HepG2 (cell line): ENCODE results near the gene C19orf38. TPM values are rescaled to one million over a fixed set of nuclear protein-coding genes. Genes with fewer than 3 reads are reported as not detected.

Source experiments
- ATAC-seq: fragments of 200-7000 bp; cut with Tn5 transposase; 3 replicates; pipeline ENCODE4 v1.9.1; 2020; ENCODE audit warnings: mild to moderate bottlenecking, moderate library complexity
- BruUV-seq: library from RNA; stranded (reverse); fragments of 400-500 nt; replicated peaks from 2 replicates; lab custom pipeline; 2021; lab: Mats Ljungman, UMichigan
- CTCF ChIA-PET: fragments of 300-600 bp; formaldehyde crosslinking; extraction: SDS; loops from one replicate; lab custom pipeline; 2021; ENCODE audit warnings: low total read pairs, inconsistent platforms, low intra/inter-chr PET ratio; lab: Yijun Ruan, JAX
- POLR2A ChIA-PET: fragments of 350-600 bp; sonication (Branson Sonifier 250); formaldehyde crosslinking; loops from one replicate; lab custom pipeline; 2020; ENCODE audit warnings: antibody characterized with exemption, inconsistent platforms; lab: Yijun Ruan, JAX
- DNase-seq: peaks from one replicate; pipeline ENCODE4 v3.0.0-alpha.2; 2015; ENCODE audit warnings: low spot score
- FAIRE-seq: peaks from 3 replicates; lab custom pipeline; 2011; peaks lifted over from hg19 to GRCh38; lab: Jason Lieb, UNC
- H2AFZ ChIP-seq: one replicate; pipeline ENCODE4 v1.6.1; 2011; ENCODE audit warnings: low read length, inconsistent platforms
- H3K27ac ChIP-seq: fragments of 300-600 bp; 3 replicates; pipeline ENCODE4 v1.8.0; 2011; ENCODE audit warnings: mixed run types, mild to moderate bottlenecking, mixed read lengths, low read length, inconsistent platforms; ENCODE audit not compliant: insufficient read depth; ENCODE audit errors: extremely low read length
- H3K27me3 ChIP-seq, 2 experiments: fragments of 200-600 bp in 1 of 2; 2 replicates in 1 of 2; 3 replicates in 1 of 2; pipeline versions ENCODE4 v1.6.0 to v1.8.0; 2011; ENCODE audit warnings: low read length in 2 of 2, mild to moderate bottlenecking in 2 of 2, moderate library complexity in 2 of 2, inconsistent platforms in 1 of 2; ENCODE audit not compliant: insufficient read depth in 2 of 2, control insufficient read depth in 1 of 2
- H3K36me3 ChIP-seq, 2 experiments: fragments of 200-600 bp in 1 of 2; replicated peaks in 1 of 2; 2 replicates in 1 of 2; 3 replicates in 1 of 2; pipeline versions ENCODE4 v1.5.1 to v1.8.0; 2011; ENCODE audit warnings: low read length in 2 of 2, inconsistent platforms in 1 of 2; ENCODE audit not compliant: insufficient read depth in 2 of 2, control insufficient read depth in 1 of 2
- H3K4me1 ChIP-seq: 2 replicates; pipeline ENCODE4 v1.5.1; 2012; ENCODE audit warnings: low read length, inconsistent platforms; ENCODE audit not compliant: insufficient read depth
- H3K4me2 ChIP-seq: 2 replicates; pipeline ENCODE4 v1.6.0; 2011; ENCODE audit warnings: low read depth, low read length, inconsistent platforms
- H3K4me3 ChIP-seq, 3 experiments: fragments of 200-600 bp in 1 of 3; sonication (generic), shearing (Covaris generic) in 1 of 3; replicated peaks in 1 of 3; 2 replicates each; pipeline ENCODE4 v1.5.1; 2011 to 2016; ENCODE audit warnings: low read length in 3 of 3, inconsistent platforms in 2 of 3, low read depth in 2 of 3, mild to moderate bottlenecking in 2 of 3, control low read depth in 1 of 3, mixed read lengths in 1 of 3; ENCODE audit not compliant: insufficient read depth in 1 of 3
- H3K79me2 ChIP-seq: one replicate; pipeline ENCODE4 v1.6.1; 2011; ENCODE audit warnings: low read length, inconsistent platforms; ENCODE audit not compliant: insufficient read depth
- H3K9ac ChIP-seq: 2 replicates; pipeline ENCODE4 v1.6.0; 2011; ENCODE audit warnings: mild to moderate bottlenecking, low read depth, low read length, inconsistent platforms; ENCODE audit not compliant: insufficient read depth
- H3K9me3 ChIP-seq: 2 replicates; pipeline ENCODE4 v1.5.1; 2012; ENCODE audit warnings: mild to moderate bottlenecking, low read length
- H4K20me1 ChIP-seq: 2 replicates; pipeline ENCODE4 v1.6.0; 2011; ENCODE audit warnings: inconsistent platforms, mild to moderate bottlenecking, low read length, moderate library complexity; ENCODE audit not compliant: insufficient read depth
- ETV5 ChIP-seq: IDR thresholded peaks from 2 replicates; pipeline ENCODE4 v1.6.1; 2018; ENCODE audit warnings: missing biosample characterization, missing genetic modification reagents, inconsistent platforms, borderline replicate concordance
- FOSL2 ChIP-seq: sonication (generic); formaldehyde crosslinking; IDR thresholded peaks from 2 replicates; pipeline ENCODE4 v1.4.0; 2020; ENCODE audit warnings: missing genetic modification reagents
- GABPA ChIP-seq, 2 experiments: IDR thresholded peaks; 2 replicates each; pipeline ENCODE4 v1.6.1; 2011 to 2016; ENCODE audit warnings: low read depth in 2 of 2, low read length in 1 of 2, missing biosample characterization in 1 of 2, missing genetic modification characterization in 1 of 2
- HNF1B ChIP-seq: sonication (generic); formaldehyde crosslinking; IDR thresholded peaks from 2 replicates; pipeline ENCODE4 v1.5.1; 2020; ENCODE audit warnings: mild to moderate bottlenecking, moderate library complexity, missing genetic modification reagents
- HNF4A ChIP-seq: sonication (generic); formaldehyde crosslinking; IDR thresholded peaks from 2 replicates; pipeline ENCODE4 v1.4.0; 2020; ENCODE audit warnings: missing genetic modification reagents
- KMT2B ChIP-seq: IDR thresholded peaks from 2 replicates; pipeline ENCODE4 v1.6.1; 2016; ENCODE audit warnings: missing genetic modification reagents, missing compliant biosample characterization
- LCORL ChIP-seq, 2 experiments: fragments of 450-650 bp in 1 of 2; sonication (generic) in 1 of 2; formaldehyde crosslinking in 1 of 2; IDR thresholded peaks; 2 replicates each; pipeline versions ENCODE4 v1.5.0 to v1.6.1; 2017 to 2020; ENCODE audit warnings: antibody characterized with exemption in 1 of 2, missing genetic modification reagents in 1 of 2
- NPAS2 ChIP-seq: sonication (generic); formaldehyde crosslinking; IDR thresholded peaks from 2 replicates; pipeline ENCODE4 v1.8.0; 2022; ENCODE audit warnings: mild to moderate bottlenecking, missing genetic modification reagents, borderline replicate concordance
- POLR2AphosphoS2 ChIP-seq: IDR thresholded peaks from 2 replicates; pipeline ENCODE4 v1.6.1; 2011; ENCODE audit warnings: low read depth, low read length, improper control_type of control experiment
- SP1 ChIP-seq, 2 experiments: fragments of 450-650 bp in 1 of 2; sonication (generic) in 1 of 2; formaldehyde crosslinking in 1 of 2; IDR thresholded peaks; 2 replicates each; pipeline versions ENCODE4 v1.4.0 to v1.6.1; 2016 to 2020; ENCODE audit warnings: missing genetic modification reagents in 1 of 2
- STAG1 ChIP-seq: sonication (generic); formaldehyde crosslinking; IDR thresholded peaks from 2 replicates; pipeline ENCODE4 v1.4.0; 2020; ENCODE audit warnings: missing genetic modification reagents
- XRCC5 ChIP-seq: fragments of 200-400 bp; formaldehyde crosslinking; optimal IDR thresholded peaks from 2 replicates; pipeline ENCODE3; 2017; ENCODE audit warnings: mild to moderate bottlenecking, low read length
- ZNF18 ChIP-seq: sonication (generic); formaldehyde crosslinking; IDR thresholded peaks from 2 replicates; pipeline ENCODE4 v1.8.0; 2022; ENCODE audit warnings: mild to moderate bottlenecking, missing genetic modification reagents; ENCODE audit not compliant: insufficient replicate concordance
- ZNF558 ChIP-seq: sonication (generic); formaldehyde crosslinking; IDR thresholded peaks from 2 replicates; pipeline ENCODE4 v1.9.0; 2022; ENCODE audit warnings: mild to moderate bottlenecking, missing genetic modification reagents, borderline replicate concordance
- ZNF577 ChIP-seq: sonication (generic); formaldehyde crosslinking; IDR thresholded peaks from 2 replicates; pipeline ENCODE4 v1.4.0; 2020; ENCODE audit warnings: mild to moderate bottlenecking, low read depth, missing genetic modification reagents, borderline replicate concordance
- WGBS: methylation state at CpG from one replicate; pipeline ENCODE4 v1.1.6; 2017; ENCODE audit warnings: low lambda C conversion rate; 5-methylcytosine and 5-hydroxymethylcytosine counted together
- in situ Hi-C: cut with HindIII; loops from 2 replicates; pipeline ENCODE4 v1.10.0; 2017; ENCODE audit warnings: low pct_unique_long_range_greater_than_20kb; ENCODE audit not compliant: extremely low pct_ligation_motif_present
- intact Hi-C: fragments of 100-400 bp; cut with micrococcal nuclease; formaldehyde crosslinking; loops from one replicate; pipeline ENCODE4 v1.10.0; 2022; ENCODE audit not compliant: unreplicated experiment
- polyA plus RNA-seq, 8 experiments: library from polyadenylated mRNA; depleted of rRNA in 3 of 8; stranded (reverse) in 7 of 8; unstranded in 1 of 8; fragments of >200 nt; fragmentation: Illumina TruSeq in 4 of 8; extraction: Trizol in 4 of 8; gene quantifications; 2 replicates each; pipeline versions ENCODE4 v1.2.1 to v1.2.3, GENCODE V29; 2011 to 2016; ENCODE audit warnings: low read depth in 4 of 8, missing spikeins in 1 of 8, mixed read lengths in 1 of 8; ENCODE audit not compliant: insufficient read depth in 1 of 8
- total RNA-seq, 5 experiments: library from RNA; depleted of rRNA; stranded (reverse); fragments of >200 nt; fragmentation: Illumina TruSeq; extraction: Trizol; gene quantifications; 2 replicates each; pipeline ENCODE4 v1.2.3, GENCODE V29; 2016; ENCODE audit warnings: low read depth in 1 of 5

C19orf38 gene
- total and polyA plus RNA-seq, 2 of the 13 experiments (the other 11 are each of a cell fraction or from before 2014, with no cell fraction given): 0.11 TPM; not detected in 1

- TF ChIP-seq HNF1B (CRISPR knock-in tag): no peak
- TF ChIP-seq FOSL2 (CRISPR knock-in tag): peak; percentile 61
- TF ChIP-seq ZNF18 (CRISPR knock-in tag): no peak
Measured at GRCh38 chr19:10863107-10863717, 15.0 kb downstream of the C19orf38 start (continued).

GRCh38 chr19:10864538-10864899 is 16.3 kb downstream of the C19orf38 start:
- FAIRE-seq: peak; percentile 70
- Histone ChIP-seq H3K4me1 (peaks cover 50% of the 10 kb centered on the region), H2AFZ (peak overlapping the region; percentile 90), H3K79me2 (no peaks in the 10 kb centered on the region), H3K27ac (no peak overlapping the region), H3K9ac (peak overlapping the region; percentile 36), H3K36me3 (no peaks in the 10 kb centered on the region), H3K27me3 (no peaks in the 10 kb centered on the region), H3K9me3 (no peaks in the 10 kb centered on the region), H4K20me1 (no peaks in the 10 kb centered on the region), H3K4me3 (peak overlapping the region in 2 of 3 experiments; percentile 51 to 63; a peak in 5 of 6 replicates), H3K4me2 (peak overlapping the region; percentile 91)
- in situ Hi-C loops (no loop called here), intact Hi-C loops (loop anchor here (1.0 kb wide), 1 partner anchor 147 kb away; no protein-coding TSS in a partner anchor)
- WGBS: 2% methylated on average over 6 of the region's 6 CpGs
- POLR2A ChIA-PET: interaction anchor here (0.8 to 6.1 kb wide), 5 partner anchors 10 to 146 kb away, joined by 3 to 41 read pairs (median 9); partner anchors contain the start of genes DNM2 and TMED1
- BruUV-seq: no TSS peak
- peak; percentile 86 for ATAC-seq
- peak; percentile 68 for DNase-seq
- CTCF ChIA-PET: interaction anchor here (0.6 to 1.2 kb wide), 2 partner anchors 28 to 147 kb away, joined by 3 to 4 read pairs; partner anchors contain the start of genes DNM2 and TMED1
- TF ChIP-seq POLR2AphosphoS2 (no peak), XRCC5 (peak; percentile 93), HNF4A (CRISPR knock-in tag) (no peak), GABPA (IDR thresholded peaks at IDR 0.05; ENCODE audit: low read depth, low read length) (no peak), GABPA (CRISPR knock-in tag; IDR thresholded peaks at IDR 0.05; ENCODE audit: low read depth) (peak; percentile 30; the same call in 1 of the 2 replicates), STAG1 (CRISPR knock-in tag) (peak; percentile 59), ETV5 (CRISPR knock-in tag) (peak; percentile 55; the same call in 1 of the 2 replicates), SP1 (IDR thresholded peaks at IDR 0.05) (no peak), SP1 (CRISPR knock-in tag; IDR thresholded peaks at IDR 0.05) (0 out of 2 replicates have a peak, but pooled peaks have one; percentile 29), ZNF577 (CRISPR knock-in tag) (no peak), LCORL (IDR thresholded peaks at IDR 0.05) (no peak), LCORL (CRISPR knock-in tag; IDR thresholded peaks at IDR 0.05) (peak; percentile 44; the same call in 1 of the 2 replicates), ZNF558 (CRISPR knock-in tag) (no peak), NPAS2 (CRISPR knock-in tag) (0 out of 2 replicates have a peak, but pooled peaks have one; percentile 38), KMT2B (CRISPR knock-in tag) (peak; percentile 21; the same call in 1 of the 2 replicates)
